Measurements from ENCODE around the gene ELANE.
A peak's percentile ranks its signal among the peaks of the same experiment; 100 is the strongest.
"Not testable (repeated sequence)": the region's sequence is repeated elsewhere in the genome, so short reads cannot be mapped to it uniquely, and the experiment has no call there.

ELANE gene

DNA sequence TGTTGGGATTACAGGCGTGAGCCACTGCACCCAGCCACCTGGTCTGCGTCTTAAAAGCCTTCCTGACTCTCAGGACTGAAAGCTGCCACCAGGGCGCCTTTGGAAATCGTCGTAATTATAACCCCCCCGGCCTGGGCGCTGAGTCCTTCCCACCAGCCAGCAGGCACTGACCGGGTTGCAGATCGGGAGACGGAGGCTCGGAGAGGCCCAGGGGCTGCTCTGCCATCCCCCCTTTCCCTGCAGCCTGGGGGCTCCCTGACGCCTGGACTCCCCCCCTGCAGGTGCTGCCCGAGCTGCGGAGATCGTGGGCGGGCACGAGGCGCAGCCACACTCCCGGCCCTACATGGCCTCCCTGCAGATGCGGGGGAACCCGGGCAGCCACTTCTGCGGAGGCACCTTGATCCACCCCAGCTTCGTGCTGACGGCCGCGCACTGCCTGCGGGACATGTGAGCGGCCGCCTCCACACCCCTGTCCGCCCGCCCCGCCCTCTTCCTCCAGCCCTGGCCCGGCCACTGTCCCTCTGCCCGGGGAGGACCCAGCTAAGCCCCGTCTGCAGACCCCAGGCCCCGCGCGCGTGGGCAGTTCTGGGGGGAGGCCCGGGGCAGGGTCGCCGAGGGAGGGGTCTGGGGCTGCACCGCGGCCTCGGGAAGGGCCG lies 8.8 kb upstream of the ELANE start:
- Mint-ChIP-seq H3K27me3 (peaks cover 24% of the 10 kb centered on the region), H3K9me3 (peaks cover 3% of the 10 kb centered on the region), H3K27ac (no peak overlapping the region), H3K4me1 (peaks cover 7% of the 10 kb centered on the region), H3K4me3 (no peak overlapping the region), H3K36me3 (peaks cover 5% of the 10 kb centered on the region)
- no peak for DNase-seq (ENCODE audit: low spot score in 2 of 2)
- ATAC-seq (ENCODE audit: low read depth) = no peak

DNA sequence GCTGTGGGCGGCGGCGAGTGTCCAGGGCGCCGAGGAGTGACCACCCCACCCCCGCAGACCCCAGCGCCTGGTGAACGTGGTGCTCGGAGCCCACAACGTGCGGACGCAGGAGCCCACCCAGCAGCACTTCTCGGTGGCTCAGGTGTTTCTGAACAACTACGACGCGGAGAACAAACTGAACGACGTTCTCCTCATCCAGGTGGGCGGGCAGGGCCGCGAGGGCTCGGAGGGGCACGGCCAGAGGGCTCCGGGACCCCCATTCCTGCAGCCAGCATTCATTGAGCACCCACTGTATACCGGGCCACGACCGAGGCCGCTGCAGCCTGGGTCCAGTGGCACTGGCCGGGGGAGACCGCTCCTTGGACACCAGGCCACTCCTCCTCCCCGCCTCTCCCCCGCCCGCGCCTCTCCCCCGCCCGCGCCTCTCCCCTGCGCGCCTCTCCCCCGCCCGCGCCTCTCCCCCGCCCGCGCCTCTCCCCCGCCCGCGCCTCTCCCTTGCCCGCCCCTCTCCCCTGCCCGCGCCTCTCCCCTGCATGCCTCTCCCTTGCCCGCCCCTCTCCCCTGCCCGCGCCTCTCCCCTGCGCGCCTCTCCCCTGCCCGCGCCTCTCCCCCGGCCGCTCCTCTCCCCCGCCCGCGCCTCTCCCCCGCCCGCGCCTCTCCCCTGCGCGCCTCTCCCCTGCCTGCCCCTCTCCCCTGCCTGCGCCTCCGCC lies 8.1 kb upstream of the ELANE start:
- peak overlapping the region; percentile 26 for H3K27ac Mint-ChIP-seq
- no peak for ATAC-seq (ENCODE audit: low read depth)
- no peak overlapping the region for H3K4me3 Mint-ChIP-seq
- no peak for DNase-seq (ENCODE audit: low spot score in 2 of 2)
- H3K27me3 Mint-ChIP-seq = peaks cover 26% of the 10 kb centered on the region
- H3K4me1 Mint-ChIP-seq = peaks cover 7% of the 10 kb centered on the region
- peaks cover 3% of the 10 kb centered on the region for H3K9me3 Mint-ChIP-seq
- peaks cover 5% of the 10 kb centered on the region for H3K36me3 Mint-ChIP-seq

DNA sequence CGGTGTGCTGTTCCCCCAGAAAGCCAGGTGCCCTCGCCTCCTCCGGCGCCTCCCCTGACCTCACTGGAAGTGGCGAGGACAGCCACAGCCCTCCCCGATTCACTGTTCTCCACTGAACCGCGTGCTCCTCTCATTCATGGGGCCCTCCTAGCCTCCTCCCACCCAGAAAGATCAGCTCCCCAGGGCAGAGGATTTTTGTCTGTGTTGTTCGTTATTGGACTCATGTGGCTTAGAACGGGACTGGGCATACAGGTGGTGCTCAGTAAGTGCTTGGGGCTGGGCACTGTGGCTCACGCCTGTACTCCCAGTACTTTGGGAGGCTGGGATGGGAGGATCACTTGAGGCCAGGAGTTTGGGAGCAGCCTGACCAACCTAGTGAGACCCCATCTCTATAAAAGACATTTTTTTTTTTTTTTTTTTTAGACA lies 7.5 kb upstream of the ELANE start:
- ATAC-seq (ENCODE audit: low read depth) (no peak), DNase-seq (ENCODE audit: low spot score in 2 of 2) (no peak)
- Mint-ChIP-seq H3K4me3 (no peak overlapping the region), H3K27ac (peak overlapping the region; percentile 26), H3K9me3 (peaks cover 3% of the 10 kb centered on the region), H3K36me3 (peaks cover 5% of the 10 kb centered on the region), H3K27me3 (peaks cover 27% of the 10 kb centered on the region), H3K4me1 (peaks cover 7% of the 10 kb centered on the region)

DNA sequence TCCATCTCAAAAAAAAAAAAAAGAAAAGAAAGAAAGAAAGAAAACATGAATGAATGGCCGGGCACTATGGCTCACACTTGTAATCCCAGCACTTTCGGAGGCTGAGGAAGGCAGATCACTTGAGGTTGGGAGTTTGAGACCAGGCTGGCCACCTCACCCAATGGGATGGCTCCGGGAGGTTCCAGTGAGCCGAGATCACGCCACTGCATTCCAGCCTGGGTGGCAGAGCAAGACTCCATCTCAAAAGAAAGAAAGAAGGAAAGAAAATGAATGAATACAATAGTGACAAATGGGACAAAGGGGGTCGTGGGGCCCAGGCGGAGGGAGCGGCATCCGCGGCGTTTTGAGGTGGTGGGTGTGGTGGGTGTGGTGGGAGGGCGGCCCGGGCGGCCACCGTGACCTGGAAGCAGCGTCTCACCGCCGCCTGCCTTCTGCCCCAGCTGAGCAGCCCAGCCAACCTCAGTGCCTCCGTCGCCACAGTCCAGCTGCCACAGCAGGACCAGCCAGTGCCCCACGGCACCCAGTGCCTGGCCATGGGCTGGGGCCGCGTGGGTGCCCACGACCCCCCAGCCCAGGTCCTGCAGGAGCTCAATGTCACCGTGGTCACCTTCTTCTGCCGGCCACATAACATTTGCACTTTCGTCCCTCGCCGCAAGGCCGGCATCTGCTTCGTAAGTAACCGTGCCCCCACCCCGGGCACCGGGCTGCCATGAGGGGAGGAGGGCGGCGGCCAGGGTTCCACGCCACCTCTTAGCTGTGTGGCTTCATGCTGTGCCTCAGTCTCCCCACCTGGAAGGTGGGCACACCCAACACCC lies 6.2 kb upstream of the ELANE start:
- Mint-ChIP-seq H3K9me3 (peaks cover 3% of the 10 kb centered on the region), H3K27ac (no peak overlapping the region), H3K36me3 (peaks cover 5% of the 10 kb centered on the region), H3K4me3 (no peak overlapping the region), H3K4me1 (peaks cover 7% of the 10 kb centered on the region), H3K27me3 (peaks cover 30% of the 10 kb centered on the region)
- no peak for DNase-seq (ENCODE audit: low spot score in 2 of 2)
- no peak for ATAC-seq (ENCODE audit: low read depth)

DNA sequence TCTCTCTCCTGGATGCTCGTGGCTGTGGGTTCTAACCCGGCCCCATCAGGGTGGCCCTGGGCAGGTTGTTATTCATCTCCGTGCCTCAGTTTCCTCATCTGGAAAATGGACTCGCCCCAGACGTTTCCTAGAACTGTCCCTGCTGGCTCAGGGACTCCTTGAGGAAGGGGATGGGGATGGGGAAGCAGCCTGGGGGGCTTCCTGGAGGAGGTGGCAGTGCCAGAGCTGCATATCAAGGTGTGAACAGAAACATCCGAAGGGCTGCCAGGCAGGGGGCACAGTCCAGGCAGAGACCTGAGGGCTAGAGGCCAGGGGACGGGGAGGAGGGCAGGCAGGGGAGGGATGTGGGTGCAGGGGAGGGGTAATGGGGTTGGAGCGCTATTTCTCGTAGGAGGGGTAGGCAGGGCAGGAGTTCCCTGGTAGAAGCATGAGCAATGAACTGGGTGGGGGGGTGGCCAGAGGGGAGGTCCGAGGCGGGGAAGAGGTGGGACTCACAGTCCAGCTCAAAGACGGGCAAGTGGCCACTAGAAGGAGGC lies 3.6 kb upstream of the ELANE start:
- DNase-seq (ENCODE audit: low spot score in 2 of 2) (no peak), ATAC-seq (ENCODE audit: low read depth) (no peak)
- Mint-ChIP-seq H3K27me3 (peaks cover 22% of the 10 kb centered on the region), H3K9me3 (no peaks in the 10 kb centered on the region), H3K36me3 (peaks cover 2% of the 10 kb centered on the region), H3K4me3 (no peak overlapping the region), H3K27ac (no peak overlapping the region), H3K4me1 (peaks cover 4% of the 10 kb centered on the region)

DNA sequence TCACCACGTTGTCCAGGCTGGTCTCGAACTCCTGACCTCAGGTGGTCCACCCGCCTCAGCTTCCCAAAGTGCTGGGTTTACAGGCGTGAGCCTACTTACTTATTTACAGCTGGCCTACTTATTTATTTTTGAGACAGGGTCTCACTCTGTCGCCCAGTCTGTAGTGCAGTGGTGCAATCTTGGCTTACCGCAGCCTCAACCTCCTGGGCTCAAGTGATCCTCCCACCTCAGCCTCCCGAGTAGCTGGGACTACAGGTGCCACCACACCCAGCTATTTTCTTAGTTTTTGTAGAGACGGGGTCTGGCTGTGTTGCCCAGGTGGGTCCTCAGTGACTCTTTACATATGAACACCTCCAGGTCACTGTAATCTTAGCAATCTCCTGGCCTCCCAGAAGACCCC lies 2.9 kb upstream of the ELANE start:
- not testable (repeated sequence) for H3K36me3 Mint-ChIP-seq; ATAC-seq (ENCODE audit: low read depth); DNase-seq (ENCODE audit: low spot score in 2 of 2)

DNA sequence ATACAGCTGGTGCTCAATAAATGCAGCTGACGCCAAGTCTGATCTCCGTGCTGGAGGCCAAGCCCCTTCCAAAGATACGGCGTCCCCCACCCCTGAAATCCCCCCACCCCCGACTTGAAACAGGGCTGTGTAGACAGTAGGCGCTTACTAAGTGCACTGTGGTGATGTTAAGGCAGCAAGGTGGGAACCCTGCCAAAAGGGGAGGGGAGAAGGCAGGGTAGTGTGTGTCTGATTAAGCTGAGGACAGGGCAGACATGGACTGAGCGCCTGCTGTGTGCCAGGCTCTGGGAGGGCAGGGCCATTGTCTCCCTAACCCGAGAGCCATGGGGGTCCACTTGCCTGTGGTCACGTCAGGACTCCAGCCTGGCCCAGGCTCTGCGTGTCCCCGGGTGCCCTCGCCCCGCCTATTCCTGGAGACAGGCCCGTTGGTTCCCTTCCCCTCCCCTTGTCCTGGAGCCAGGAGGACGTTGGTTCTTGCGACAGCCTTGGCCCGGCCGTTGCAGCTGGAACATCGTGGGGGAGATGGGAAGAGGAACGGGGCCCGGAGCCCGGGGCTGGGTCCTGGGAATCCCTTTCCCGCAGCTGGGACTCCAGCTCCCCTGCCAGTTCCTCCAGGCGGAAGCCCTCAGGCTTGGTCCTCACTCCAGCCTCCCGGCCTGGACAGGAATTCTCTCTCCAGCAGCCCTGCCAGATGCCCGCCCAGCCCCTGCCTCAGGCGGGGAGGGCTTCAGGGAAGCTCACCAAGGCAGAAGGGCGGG lies 1.7 kb upstream of the ELANE start:
- ATAC-seq (ENCODE audit: low read depth) (peak; percentile 24), DNase-seq (ENCODE audit: low spot score in 2 of 2) (no peak)
- H3K4me1 Mint-ChIP-seq = no peaks in the 10 kb centered on the region
- H3K36me3 Mint-ChIP-seq = no peaks in the 10 kb centered on the region
- no peak overlapping the region for H3K4me3 Mint-ChIP-seq
- peaks cover 17% of the 10 kb centered on the region for H3K27me3 Mint-ChIP-seq
- H3K27ac Mint-ChIP-seq = no peak overlapping the region
- H3K9me3 Mint-ChIP-seq = no peaks in the 10 kb centered on the region

More for the DNA sequence above, 2.9 kb upstream of the ELANE start:
- H3K27me3 Mint-ChIP-seq = peaks cover 22% of the 10 kb centered on the region
- not testable (repeated sequence) for H3K27ac Mint-ChIP-seq, H3K4me3 Mint-ChIP-seq, H3K9me3 Mint-ChIP-seq, H3K4me1 Mint-ChIP-seq

DNA sequence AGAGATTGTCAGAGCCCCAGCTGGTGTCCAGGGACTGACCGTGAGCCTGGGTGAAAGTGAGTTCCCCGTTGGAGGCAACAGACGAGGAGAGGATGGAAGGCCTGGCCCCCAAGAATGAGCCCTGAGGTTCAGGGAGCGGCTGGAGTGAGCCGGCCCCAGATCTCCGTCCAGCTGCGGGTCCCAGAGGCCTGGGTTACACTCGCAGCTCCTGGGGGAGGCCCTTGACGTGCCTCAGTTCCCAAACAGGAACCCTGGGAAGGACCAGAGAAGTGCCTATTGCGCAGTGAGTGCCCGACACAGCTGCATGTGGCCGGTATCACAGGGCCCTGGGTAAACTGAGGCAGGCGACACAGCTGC lies 1.1 kb upstream of the ELANE start:
- Mint-ChIP-seq H3K36me3 (no peaks in the 10 kb centered on the region), H3K4me1 (no peaks in the 10 kb centered on the region), H3K9me3 (no peaks in the 10 kb centered on the region), H3K27ac (no peak overlapping the region), H3K27me3 (peaks cover 13% of the 10 kb centered on the region), H3K4me3 (no peak overlapping the region)
- DNase-seq (ENCODE audit: low spot score in 2 of 2) (no peak), ATAC-seq (ENCODE audit: low read depth) (no peak)

DNA sequence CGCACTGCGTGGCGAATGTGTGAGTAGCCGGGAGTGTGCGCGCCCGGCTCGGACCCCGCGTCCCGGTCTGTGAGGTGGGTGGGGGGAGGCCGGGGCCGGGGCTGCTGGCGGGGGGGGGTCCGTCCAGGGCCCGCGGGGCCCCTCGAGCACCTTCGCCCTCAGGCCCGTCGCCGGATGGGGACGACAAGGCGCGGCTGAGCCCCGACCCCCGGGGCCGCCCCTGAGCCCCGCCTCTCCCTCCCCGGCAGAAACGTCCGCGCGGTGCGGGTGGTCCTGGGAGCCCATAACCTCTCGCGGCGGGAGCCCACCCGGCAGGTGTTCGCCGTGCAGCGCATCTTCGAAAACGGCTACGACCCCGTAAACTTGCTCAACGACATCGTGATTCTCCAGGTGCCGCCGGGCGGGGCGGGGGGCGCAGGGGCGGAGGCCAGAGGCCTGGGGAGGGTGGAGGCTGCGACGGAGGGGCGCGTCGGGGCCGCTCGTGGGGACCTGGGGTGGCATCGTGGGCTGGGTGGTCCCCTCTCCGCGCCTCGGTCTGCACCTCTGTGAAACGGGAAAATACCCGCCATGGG lies 997 bp downstream of the ELANE start:
- Mint-ChIP-seq H3K36me3 (no peaks in the 10 kb centered on the region), H3K4me1 (peaks cover 2% of the 10 kb centered on the region)

DNA sequence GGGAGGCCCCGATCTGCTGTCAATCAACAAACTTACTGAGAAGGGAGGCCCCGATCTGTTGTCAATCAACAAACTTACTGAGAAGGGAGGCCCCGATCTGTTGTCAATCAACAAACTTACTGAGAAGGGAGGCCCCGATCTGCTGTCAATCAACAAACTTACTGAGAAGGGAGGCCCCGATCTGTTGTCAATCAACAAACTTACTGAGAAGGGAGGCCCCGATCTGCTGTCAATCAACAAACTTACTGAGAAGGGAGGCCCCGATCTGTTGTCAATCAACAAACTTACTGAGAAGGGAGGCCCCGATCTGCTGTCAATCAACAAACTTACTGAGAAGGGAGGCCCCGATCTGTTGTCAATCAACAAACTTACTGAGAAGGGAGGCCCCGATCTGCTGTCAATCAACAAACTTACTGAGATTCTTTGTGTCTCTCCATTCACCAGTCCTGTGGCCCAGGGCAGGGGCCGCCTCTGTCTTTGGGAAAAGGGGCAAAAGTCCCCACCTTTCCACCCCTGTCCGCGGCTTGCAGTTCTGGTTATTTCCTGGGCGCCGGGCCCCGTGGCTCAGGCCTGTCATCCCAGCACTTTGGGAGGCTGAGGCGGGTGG lies 1.6 kb downstream of the ELANE start:
- not testable (repeated sequence) for H3K36me3 Mint-ChIP-seq; H3K9me3 Mint-ChIP-seq; DNase-seq (ENCODE audit: low spot score in 2 of 2); H3K27me3 Mint-ChIP-seq; H3K27ac Mint-ChIP-seq; H3K4me1 Mint-ChIP-seq; ATAC-seq (ENCODE audit: low read depth); H3K4me3 Mint-ChIP-seq

More for the DNA sequence above, 997 bp downstream of the ELANE start:
- H3K9me3 Mint-ChIP-seq = no peaks in the 10 kb centered on the region
- H3K27me3 Mint-ChIP-seq = peaks cover 8% of the 10 kb centered on the region
- H3K27ac Mint-ChIP-seq = no peak overlapping the region
- ATAC-seq (ENCODE audit: low read depth) (no peak), DNase-seq (ENCODE audit: low spot score in 2 of 2) (no peak)
- H3K4me3 Mint-ChIP-seq = no peak overlapping the region

DNA sequence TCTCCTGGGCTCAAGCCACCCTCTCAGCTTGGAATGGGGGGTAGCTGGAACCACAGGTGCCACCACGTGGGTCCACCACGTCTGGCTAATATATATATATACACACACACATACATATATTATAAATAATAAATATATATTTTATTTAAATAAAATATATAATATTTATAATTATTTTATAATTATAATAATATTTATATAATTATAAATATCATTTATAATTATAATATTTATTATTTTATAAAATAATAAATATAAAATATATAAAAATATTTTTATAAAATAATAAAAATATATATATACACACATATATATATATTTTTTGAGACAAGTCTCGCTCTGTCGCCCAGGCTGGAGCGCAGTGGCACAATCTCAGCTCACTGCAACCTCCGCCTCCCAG lies 2.4 kb downstream of the ELANE start:
- ATAC-seq (ENCODE audit: low read depth) (no peak), DNase-seq (ENCODE audit: low spot score in 2 of 2) (no peak)
- Mint-ChIP-seq H3K27me3 (peaks cover 3% of the 10 kb centered on the region), H3K27ac (no peak overlapping the region), H3K36me3 (no peaks in the 10 kb centered on the region), H3K4me1 (peaks cover 2% of the 10 kb centered on the region), H3K9me3 (no peaks in the 10 kb centered on the region), H3K4me3 (no peak overlapping the region)

DNA sequence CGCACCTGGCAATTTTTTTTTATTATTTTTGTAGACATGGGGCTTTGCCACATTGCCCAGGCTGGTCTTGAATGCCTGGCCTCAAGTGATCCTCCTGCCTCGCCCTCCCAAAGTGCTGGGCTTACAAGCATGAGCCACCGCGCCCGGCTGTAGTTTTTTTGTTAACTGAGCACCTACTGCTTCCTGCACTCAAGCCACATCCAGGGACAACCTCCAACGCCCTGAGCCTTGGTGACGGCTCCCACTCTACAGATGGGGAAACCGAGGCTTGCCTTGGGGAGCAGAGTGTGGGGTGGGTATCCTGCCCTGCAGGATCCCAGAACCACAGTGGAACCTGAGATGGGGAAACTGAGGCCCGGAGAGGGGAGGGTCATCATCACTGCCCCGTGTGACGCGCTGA lies 3.0 kb downstream of the ELANE start:
- no peaks in the 10 kb centered on the region for H3K9me3 Mint-ChIP-seq
- no peak for ATAC-seq (ENCODE audit: low read depth)
- no peak overlapping the region for H3K4me3 Mint-ChIP-seq
- H3K27ac Mint-ChIP-seq = no peak overlapping the region
- peaks cover 2% of the 10 kb centered on the region for H3K4me1 Mint-ChIP-seq
- H3K27me3 Mint-ChIP-seq = peaks cover 3% of the 10 kb centered on the region
- no peak for DNase-seq (ENCODE audit: low spot score in 2 of 2)
- H3K36me3 Mint-ChIP-seq = no peaks in the 10 kb centered on the region

DNA sequence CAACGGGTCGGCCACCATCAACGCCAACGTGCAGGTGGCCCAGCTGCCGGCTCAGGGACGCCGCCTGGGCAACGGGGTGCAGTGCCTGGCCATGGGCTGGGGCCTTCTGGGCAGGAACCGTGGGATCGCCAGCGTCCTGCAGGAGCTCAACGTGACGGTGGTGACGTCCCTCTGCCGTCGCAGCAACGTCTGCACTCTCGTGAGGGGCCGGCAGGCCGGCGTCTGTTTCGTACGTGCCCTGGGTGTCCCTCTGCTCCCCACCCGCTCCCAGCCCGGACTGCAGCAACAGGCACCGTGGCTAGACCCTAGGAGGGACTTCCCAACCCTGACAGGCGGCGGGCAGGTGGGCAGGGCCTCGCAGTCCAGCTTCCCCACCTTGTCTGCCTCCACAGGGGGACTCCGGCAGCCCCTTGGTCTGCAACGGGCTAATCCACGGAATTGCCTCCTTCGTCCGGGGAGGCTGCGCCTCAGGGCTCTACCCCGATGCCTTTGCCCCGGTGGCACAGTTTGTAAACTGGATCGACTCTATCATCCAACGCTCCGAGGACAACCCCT lies 3.5 kb downstream of the ELANE start:
- H3K36me3 Mint-ChIP-seq = no peaks in the 10 kb centered on the region
- DNase-seq (ENCODE audit: low spot score in 2 of 2) (no peak), ATAC-seq (ENCODE audit: low read depth) (no peak)
- no peak overlapping the region for H3K27ac Mint-ChIP-seq
- no peaks in the 10 kb centered on the region for H3K9me3 Mint-ChIP-seq
- H3K27me3 Mint-ChIP-seq = no peaks in the 10 kb centered on the region
- H3K4me1 Mint-ChIP-seq = peaks cover 2% of the 10 kb centered on the region
- H3K4me3 Mint-ChIP-seq = no peak overlapping the region

Measured in memory B cell (primary cell).